IMR-90 (cell line): ENCODE results near the gene MTF2. TPM values are rescaled to one million over a fixed set of nuclear protein-coding genes. Genes with fewer than 3 reads are reported as not detected.

ENCODE experiments used
- ATAC-seq: fragments of 200-7000 bp; cut with Tn5 transposase; 2 replicates; pipeline ENCODE4 v1.9.1; 2020; ENCODE audit warnings: low read depth, mild to moderate bottlenecking, moderate library complexity
- BruUV-seq: library from RNA; stranded (reverse); fragments of 400-500 nt; replicated peaks from 2 replicates; lab custom pipeline; 2021; lab: Mats Ljungman, UMichigan
- CTCF ChIA-PET: fragments of 300-600 bp; formaldehyde crosslinking; extraction: SDS; loops from one replicate; lab custom pipeline; 2021; ENCODE audit warnings: antibody characterized with exemption; lab: Yijun Ruan, JAX
- POLR2A ChIA-PET: fragments of 300-600 bp; sonication (Branson Sonifier 250); formaldehyde crosslinking; loops from one replicate; lab custom pipeline; 2022; ENCODE audit warnings: antibody characterized with exemption; ENCODE audit not compliant: unreplicated experiment; lab: Charles Lee
- DNase-seq: peaks from one replicate; pipeline ENCODE4 v3.0.0; 2013
- H2AFZ ChIP-seq: replicated peaks from 2 replicates; pipeline ENCODE3; 2013; ENCODE audit warnings: low read length, mild to moderate bottlenecking; ENCODE audit not compliant: poor library complexity
- H2AK5ac ChIP-seq: 2 replicates; pipeline ENCODE4 v1.6.1; 2013; ENCODE audit warnings: low read depth, low read length, inconsistent platforms
- H2AK9ac ChIP-seq: replicated peaks from 2 replicates; pipeline ENCODE3; 2013; ENCODE audit warnings: mild to moderate bottlenecking, low read depth, low read length, moderate library complexity; ENCODE audit not compliant: poor library complexity
- H2BK120ac ChIP-seq: 2 replicates; pipeline ENCODE4 v1.6.1; 2013; ENCODE audit warnings: low read depth, low read length, inconsistent platforms
- H2BK15ac ChIP-seq: 3 replicates; pipeline ENCODE4 v1.6.1; 2013; ENCODE audit warnings: low read depth, low read length, inconsistent platforms
- H2BK20ac ChIP-seq: 2 replicates; pipeline ENCODE4 v1.6.1; 2013; ENCODE audit warnings: low read depth, mild to moderate bottlenecking, inconsistent platforms, low read length, moderate library complexity
- H2BK5ac ChIP-seq: 2 replicates; pipeline ENCODE4 v1.6.1; 2013; ENCODE audit warnings: mild to moderate bottlenecking, low read depth, low read length, inconsistent platforms; ENCODE audit not compliant: poor library complexity, severe bottlenecking
- H3K14ac ChIP-seq: replicated peaks from 2 replicates; pipeline ENCODE4 v1.6.1; 2013; ENCODE audit warnings: low read depth, low read length, inconsistent platforms
- H3K18ac ChIP-seq: 2 replicates; pipeline ENCODE4 v1.6.1; 2013; ENCODE audit warnings: low read depth, low read length, control low read depth
- H3K23ac ChIP-seq: 2 replicates; pipeline ENCODE4 v1.6.1; 2013; ENCODE audit warnings: low read depth, low read length, inconsistent platforms
- H3K27ac ChIP-seq: 2 replicates; pipeline ENCODE4 v1.5.1; 2013; ENCODE audit warnings: mild to moderate bottlenecking, control low read depth, low read length; ENCODE audit not compliant: insufficient read depth
- H3K27me3 ChIP-seq: 2 replicates; pipeline ENCODE4 v1.6.1; 2013; ENCODE audit warnings: low read length; ENCODE audit not compliant: control insufficient read depth, insufficient read depth
- H3K36me3 ChIP-seq: 2 replicates; pipeline ENCODE4 v1.6.1; 2013; ENCODE audit warnings: low read length, mixed read lengths; ENCODE audit not compliant: control insufficient read depth, insufficient read depth
- H3K4ac ChIP-seq: 2 replicates; pipeline ENCODE4 v1.6.1; 2013; ENCODE audit warnings: low read depth, low read length, inconsistent platforms
- H3K4me1 ChIP-seq: 2 replicates; pipeline ENCODE4 v1.6.1; 2013; ENCODE audit warnings: low read length, mixed read lengths; ENCODE audit not compliant: control insufficient read depth, insufficient read depth
- H3K4me2 ChIP-seq: 2 replicates; pipeline ENCODE4 v1.6.1; 2013; ENCODE audit warnings: low read depth, mild to moderate bottlenecking, control low read depth, low read length, moderate library complexity
- H3K4me3 ChIP-seq: 2 replicates; pipeline ENCODE4 v1.5.1; 2013; ENCODE audit warnings: low read depth, mild to moderate bottlenecking, control low read depth, low read length, moderate library complexity; ENCODE audit not compliant: insufficient read depth
- H3K56ac ChIP-seq: 2 replicates; pipeline ENCODE4 v1.6.1; 2013; ENCODE audit warnings: low read length, inconsistent platforms; ENCODE audit not compliant: insufficient read depth; ENCODE audit errors: extremely low read depth
- H3K79me1 ChIP-seq, 2 experiments: 2 replicates each; pipeline ENCODE4 v1.6.1; 2013; ENCODE audit warnings: low read length in 2 of 2, inconsistent platforms in 1 of 2, low read depth in 1 of 2
- H3K9ac ChIP-seq: 2 replicates; pipeline ENCODE4 v1.6.1; 2013; ENCODE audit warnings: low read depth, low read length, control low read depth
- H3K9me1 ChIP-seq: 2 replicates; pipeline ENCODE4 v1.6.1; 2013; ENCODE audit warnings: low read length, inconsistent platforms; ENCODE audit not compliant: insufficient read depth
- H3K9me3 ChIP-seq: 2 replicates; pipeline ENCODE4 v1.6.1; 2013; ENCODE audit warnings: low read length; ENCODE audit not compliant: control insufficient read depth, insufficient read depth
- H4K20me1 ChIP-seq: 2 replicates; pipeline ENCODE4 v1.6.1; 2013; ENCODE audit warnings: low read length, inconsistent platforms; ENCODE audit not compliant: insufficient read depth
- H4K5ac ChIP-seq: 2 replicates; pipeline ENCODE4 v1.6.1; 2013; ENCODE audit warnings: mild to moderate bottlenecking, low read depth, low read length, control low read depth
- H4K8ac ChIP-seq, 2 experiments: 2 replicates each; pipeline ENCODE4 v1.6.1; 2013; ENCODE audit warnings: low read depth in 2 of 2, low read length in 2 of 2, control low read depth in 1 of 2, inconsistent platforms in 1 of 2
- H4K91ac ChIP-seq: 2 replicates; pipeline ENCODE4 v1.6.1; 2013; ENCODE audit warnings: low read depth, low read length, inconsistent platforms; ENCODE audit not compliant: insufficient read depth
- CEBPB ChIP-seq: IDR thresholded peaks from 2 replicates; pipeline ENCODE4 v1.6.1; 2012; ENCODE audit warnings: low read depth, low read length, improper control_type of control experiment
- CHD1 ChIP-seq: IDR thresholded peaks from 2 replicates; pipeline ENCODE4 v1.6.1; 2012; ENCODE audit warnings: low read depth, low read length, improper control_type of control experiment
- MAFK ChIP-seq: IDR thresholded peaks from 2 replicates; pipeline ENCODE4 v1.6.1; 2012; ENCODE audit warnings: low read depth, low read length, improper control_type of control experiment
- MXI1 ChIP-seq: IDR thresholded peaks from 2 replicates; pipeline ENCODE4 v1.6.1; 2012; ENCODE audit warnings: low read depth, mild to moderate bottlenecking, low read length, moderate library complexity, borderline replicate concordance
- POLR2A ChIP-seq: IDR thresholded peaks from 2 replicates; pipeline ENCODE4 v1.6.1; 2012; ENCODE audit warnings: mild to moderate bottlenecking, low read depth, low read length
- RCOR1 ChIP-seq: IDR thresholded peaks from 2 replicates; pipeline ENCODE4 v1.6.1; 2012; ENCODE audit warnings: mild to moderate bottlenecking, low read length, improper control_type of control experiment; ENCODE audit not compliant: insufficient replicate concordance
- RFX5 ChIP-seq: IDR thresholded peaks from 2 replicates; pipeline ENCODE4 v1.8.0; 2012; ENCODE audit warnings: low read depth, mild to moderate bottlenecking, low read length, moderate library complexity
- SMC3 ChIP-seq: fragments of 150-350 bp; IDR thresholded peaks from 2 replicates; pipeline ENCODE4 v1.6.1; 2016; ENCODE audit warnings: low read depth, mild to moderate bottlenecking, antibody characterized with exemption, low read length, moderate library complexity
- WGBS, 2 experiments: methylation state at CpG; one replicate each; pipeline versions ENCODE4 v1.1.5 to v1.1.7; 2013; ENCODE audit warnings: missing lambda C conversion rate in 2 of 2; ENCODE audit not compliant: insufficient read length in 1 of 2; ENCODE audit errors: extremely low coverage in 2 of 2; 5-methylcytosine and 5-hydroxymethylcytosine counted together
- dilution Hi-C: fragments of 300-500 bp; cut with HindIII; formaldehyde crosslinking; loops from one replicate; pipeline ENCODE4 v1.14.3; 2018; ENCODE audit warnings: low sequenced_read_pairs; ENCODE audit not compliant: unreplicated experiment
- in situ Hi-C: fragments of 300-500 bp; cut with MboI; formaldehyde crosslinking; loops from 3 replicates; pipeline ENCODE4 v1.14.3; 2019; ENCODE audit warnings: low sequenced_read_pairs, inconsistent platforms, mixed read lengths
- intact Hi-C: fragments of 100-400 bp; cut with micrococcal nuclease; formaldehyde crosslinking; loops from 2 replicates; pipeline ENCODE4 v1.10.0; 2022
- polyA plus RNA-seq, 3 experiments: library from polyadenylated mRNA; depleted of rRNA; stranded (reverse); fragments of >200 nt; gene quantifications; 2 replicates each; pipeline ENCODE4 v1.2.3, GENCODE V29; 2012; ENCODE audit warnings: low replicate concordance in 1 of 3
- total RNA-seq: library from RNA; depleted of rRNA; stranded (reverse); fragments of >200 nt; gene quantifications from 2 replicates; pipeline ENCODE4 v1.2.3, GENCODE V29; 2012
- TF ChIP-seq, protein P1 (sequence below): fragments of 150-350 bp; IDR thresholded peaks from 2 replicates; pipeline ENCODE4 v1.6.1; 2017; ENCODE audit warnings: mild to moderate bottlenecking, antibody characterized with exemption, low read length, low read depth
- TF ChIP-seq, protein P2 (sequence below): conservative IDR thresholded peaks from 2 replicates; pipeline ENCODE4 v1.5.1; 2012; ENCODE audit warnings: mild to moderate bottlenecking, low read depth, low read length, improper control_type of control experiment
- TF ChIP-seq, protein P3 (sequence below): fragments of 150-350 bp; IDR thresholded peaks from 2 replicates; pipeline ENCODE4 v1.6.1; 2016; ENCODE audit warnings: low read depth, mild to moderate bottlenecking, low read length, moderate library complexity, borderline replicate concordance

Gene MTF2
- total and polyA plus RNA-seq, 2 of the 4 experiments (the other 2 are of a cell fraction), result 10.6 to 39.8 TPM

DNA sequence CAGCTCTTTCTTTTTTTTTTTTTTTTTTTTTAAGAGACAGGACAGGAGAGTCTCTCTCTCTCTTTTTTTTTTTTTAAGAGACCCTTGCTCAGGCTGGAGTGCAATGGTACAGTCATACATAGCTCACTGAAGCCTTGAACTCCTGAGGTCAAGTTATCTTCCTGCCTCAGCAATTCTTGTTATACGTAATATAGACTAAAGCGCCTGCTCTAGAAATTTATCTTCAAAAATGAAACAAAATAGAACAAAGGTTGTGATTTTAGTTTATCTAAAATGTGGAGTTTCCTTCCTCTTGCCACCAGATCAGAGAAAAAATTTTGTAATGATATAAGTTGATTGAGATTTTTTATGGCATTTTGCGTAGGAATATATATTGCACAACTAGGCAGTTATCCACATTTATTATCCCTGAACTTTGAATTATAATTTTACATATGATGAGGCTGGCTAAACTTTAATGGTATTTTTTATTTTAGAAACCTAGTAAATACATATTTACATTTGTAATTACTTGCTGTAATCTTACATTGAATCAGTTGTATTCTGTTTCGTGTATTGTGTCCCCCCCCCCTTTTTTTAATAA lies 44.2 kb downstream of the MTF2 start:
- Histone ChIP-seq H3K36me3 (peaks cover 8% of the 10 kb centered on the region), H3K4me3 (no peak overlapping the region), H3K14ac (no peak overlapping the region), H2AK9ac (no peak overlapping the region), H4K91ac (no peak overlapping the region), H3K18ac (no peak overlapping the region), H3K56ac (no peak overlapping the region), H2AFZ (no peak overlapping the region), H3K23ac (no peak overlapping the region), H3K27ac (no peak overlapping the region), H2BK5ac (no peak overlapping the region), H4K8ac (no peak overlapping the region), H3K79me1 (0 out of 4 replicates have a peak, but pooled peaks cover 0 to 2% of the 10 kb centered on the region in 2 experiments), H2AK5ac (no peak overlapping the region), H3K4ac (no peak overlapping the region), H3K4me1 (no peaks in the 10 kb centered on the region), H4K20me1 (no peaks in the 10 kb centered on the region), H4K5ac (no peak overlapping the region), H2BK15ac (no peak overlapping the region), H3K27me3 (no peaks in the 10 kb centered on the region), H3K9ac (no peak overlapping the region), H3K4me2 (no peak overlapping the region), H2BK120ac (no peak overlapping the region), H3K9me1 (no peaks in the 10 kb centered on the region), H3K9me3 (no peaks in the 10 kb centered on the region), H2BK20ac (no peak overlapping the region)
- ChIA-PET CTCF (interaction anchor here (0.7 kb wide), 1 partner anchor 98 kb away, joined by 3 read pairs; no protein-coding TSS in a partner anchor), POLR2A (no interaction called here)
- intact Hi-C loops, result no loop called here
- WGBS, 2 experiments, result no CpG with 5 or more reads among the region's 4 CpGs
- dilution Hi-C loops, result no loop called here
- DNase-seq, result peak; percentile 50
- TF ChIP-seq CEBPB (no peak), MXI1 (no peak), POLR2A (no peak), RCOR1 (no peak), RFX5 (no peak), SMC3 (no peak), CHD1 (no peak), MAFK (no peak; the same call in 1 of the 2 replicates)
- TF ChIP-seq, protein P1, sequence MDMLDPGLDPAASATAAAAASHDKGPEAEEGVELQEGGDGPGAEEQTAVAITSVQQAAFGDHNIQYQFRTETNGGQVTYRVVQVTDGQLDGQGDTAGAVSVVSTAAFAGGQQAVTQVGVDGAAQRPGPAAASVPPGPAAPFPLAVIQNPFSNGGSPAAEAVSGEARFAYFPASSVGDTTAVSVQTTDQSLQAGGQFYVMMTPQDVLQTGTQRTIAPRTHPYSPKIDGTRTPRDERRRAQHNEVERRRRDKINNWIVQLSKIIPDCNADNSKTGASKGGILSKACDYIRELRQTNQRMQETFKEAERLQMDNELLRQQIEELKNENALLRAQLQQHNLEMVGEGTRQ, result no peak
- TF ChIP-seq, protein P2, sequence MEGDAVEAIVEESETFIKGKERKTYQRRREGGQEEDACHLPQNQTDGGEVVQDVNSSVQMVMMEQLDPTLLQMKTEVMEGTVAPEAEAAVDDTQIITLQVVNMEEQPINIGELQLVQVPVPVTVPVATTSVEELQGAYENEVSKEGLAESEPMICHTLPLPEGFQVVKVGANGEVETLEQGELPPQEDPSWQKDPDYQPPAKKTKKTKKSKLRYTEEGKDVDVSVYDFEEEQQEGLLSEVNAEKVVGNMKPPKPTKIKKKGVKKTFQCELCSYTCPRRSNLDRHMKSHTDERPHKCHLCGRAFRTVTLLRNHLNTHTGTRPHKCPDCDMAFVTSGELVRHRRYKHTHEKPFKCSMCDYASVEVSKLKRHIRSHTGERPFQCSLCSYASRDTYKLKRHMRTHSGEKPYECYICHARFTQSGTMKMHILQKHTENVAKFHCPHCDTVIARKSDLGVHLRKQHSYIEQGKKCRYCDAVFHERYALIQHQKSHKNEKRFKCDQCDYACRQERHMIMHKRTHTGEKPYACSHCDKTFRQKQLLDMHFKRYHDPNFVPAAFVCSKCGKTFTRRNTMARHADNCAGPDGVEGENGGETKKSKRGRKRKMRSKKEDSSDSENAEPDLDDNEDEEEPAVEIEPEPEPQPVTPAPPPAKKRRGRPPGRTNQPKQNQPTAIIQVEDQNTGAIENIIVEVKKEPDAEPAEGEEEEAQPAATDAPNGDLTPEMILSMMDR, result no peak
- TF ChIP-seq, protein P3, sequence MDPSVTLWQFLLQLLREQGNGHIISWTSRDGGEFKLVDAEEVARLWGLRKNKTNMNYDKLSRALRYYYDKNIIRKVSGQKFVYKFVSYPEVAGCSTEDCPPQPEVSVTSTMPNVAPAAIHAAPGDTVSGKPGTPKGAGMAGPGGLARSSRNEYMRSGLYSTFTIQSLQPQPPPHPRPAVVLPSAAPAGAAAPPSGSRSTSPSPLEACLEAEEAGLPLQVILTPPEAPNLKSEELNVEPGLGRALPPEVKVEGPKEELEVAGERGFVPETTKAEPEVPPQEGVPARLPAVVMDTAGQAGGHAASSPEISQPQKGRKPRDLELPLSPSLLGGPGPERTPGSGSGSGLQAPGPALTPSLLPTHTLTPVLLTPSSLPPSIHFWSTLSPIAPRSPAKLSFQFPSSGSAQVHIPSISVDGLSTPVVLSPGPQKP, result no peak
- in situ Hi-C loops, result no loop called here
- no peak for ATAC-seq
- no TSS peak for BruUV-seq
